NCI-H1105 (cell line): ENCODE results near the gene ARID3B.
"Not testable (repeated sequence)": the region's sequence is repeated elsewhere in the genome, so short reads cannot be mapped to it uniquely, and the experiment has no call there.

Experiments used
- DNase-seq: peaks from one replicate; lab custom pipeline; 2025; lab: John Stamatoyannopoulos, UW

Gene ARID3B

GRCh38 chr15:74537736-74538135 lies 3.3 kb upstream of the ARID3B start:
- DNase-seq: no peak

GRCh38 chr15:74539521-74539920 lies 1.5 kb upstream of the ARID3B start:
- DNase-seq: not testable (repeated sequence)

- DNase-seq: no peak
These were observed 759 bp upstream of the ARID3B start for GRCh38 chr15:74540161-74540760.

GRCh38 chr15:74541494-74542165 lies 610 bp downstream of the ARID3B start:
- DNase-seq: no peak

GRCh38 chr15:74542166-74543042 lies 1.4 kb downstream of the ARID3B start:
- no peak for DNase-seq

GRCh38 chr15:74543043-74543422 lies 2.0 kb downstream of the ARID3B start:
- no peak for DNase-seq

- no peak for DNase-seq
These were observed 2.6 kb downstream of the ARID3B start for GRCh38 chr15:74543583-74543982.

- DNase-seq: no peak
These were observed 4.1 kb downstream of the ARID3B start for GRCh38 chr15:74545086-74545485.

- DNase-seq: peak; percentile 92
These were observed 5.0 kb downstream of the ARID3B start for GRCh38 chr15:74545776-74546656.

- no peak for DNase-seq
These were observed 6.6 kb downstream of the ARID3B start for GRCh38 chr15:74547616-74548015.

GRCh38 chr15:74548241-74548640 lies 7.2 kb downstream of the ARID3B start:
- no peak for DNase-seq

GRCh38 chr15:74549816-74550215 lies 8.8 kb downstream of the ARID3B start:
- no peak for DNase-seq

GRCh38 chr15:74551714-74552113 lies 10.7 kb downstream of the ARID3B start:
- DNase-seq: no peak

GRCh38 chr15:74552773-74553441 lies 11.9 kb downstream of the ARID3B start:
- DNase-seq: no peak

- no peak for DNase-seq
These were observed 14.2 kb downstream of the ARID3B start for GRCh38 chr15:74555192-74555591.

- no peak for DNase-seq
These were observed 17.7 kb downstream of the ARID3B start for GRCh38 chr15:74558706-74559105.

- no peak for DNase-seq
These were observed 22.4 kb downstream of the ARID3B start for GRCh38 chr15:74563442-74563841.

- no peak for DNase-seq
These were observed 23.2 kb downstream of the ARID3B start for GRCh38 chr15:74564182-74564581.

GRCh38 chr15:74565381-74566085 lies 24.5 kb downstream of the ARID3B start:
- DNase-seq: no peak

- DNase-seq: no peak
These were observed 27.6 kb downstream of the ARID3B start for GRCh38 chr15:74568594-74568993.

- no peak for DNase-seq
These were observed 28.7 kb downstream of the ARID3B start for GRCh38 chr15:74569731-74570070.
